ENCODE results near the gene SPRR5. TPM values are rescaled to one million over a fixed set of nuclear protein-coding genes. Genes with fewer than 3 reads are reported as not detected.

Gene SPRR5
- total and polyA plus RNA-seq, 2 experiments from 2014 or later = not detected

DNA sequence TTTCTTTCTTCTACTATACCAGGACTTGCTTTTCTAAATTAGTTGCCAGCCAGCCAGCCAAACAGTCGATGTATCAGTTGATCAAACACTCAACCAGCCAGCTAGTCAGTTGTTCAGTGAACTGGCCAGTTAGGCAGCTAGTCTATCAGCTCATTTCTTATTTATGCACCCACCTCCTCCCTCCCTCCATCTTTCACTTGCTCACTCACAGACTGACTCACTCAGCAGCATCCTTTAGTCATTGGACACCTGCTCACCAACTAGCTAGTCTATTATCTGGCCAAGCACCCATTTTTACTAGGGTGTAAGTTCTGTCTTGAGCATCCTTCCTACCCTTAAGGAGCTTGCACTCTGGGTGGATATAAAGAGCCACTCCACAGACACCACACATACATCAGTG, 17.5 kb downstream of the SPRR5 start:
- DNase-seq (ENCODE audit: low spot score) (no peak), ATAC-seq (no peak)
- Mint-ChIP-seq H3K27me3 (ENCODE audit: insufficient read depth, low read depth, poor library complexity) (no peaks in the 10 kb centered on the region), H3K27ac (no peak overlapping the region), H3K4me3 (no peak overlapping the region), H3K36me3 (ENCODE audit: low read depth) (no peaks in the 10 kb centered on the region), H3K4me1 (no peaks in the 10 kb centered on the region), H3K9me3 (no peaks in the 10 kb centered on the region)
- H3K79me2 ChIP-seq (replicated peaks; ENCODE audit: insufficient read depth) = no peaks in the 10 kb centered on the region
- no peaks in the 10 kb centered on the region for H3K4me1 ChIP-seq (ENCODE audit: insufficient read depth)
- H3K4me2 ChIP-seq = no peak overlapping the region
- H3K4me3 ChIP-seq = no peak overlapping the region
- no peaks in the 10 kb centered on the region for H3F3A ChIP-seq (replicated peaks; ENCODE audit: low read depth)
- TF ChIP-seq, protein P1, sequence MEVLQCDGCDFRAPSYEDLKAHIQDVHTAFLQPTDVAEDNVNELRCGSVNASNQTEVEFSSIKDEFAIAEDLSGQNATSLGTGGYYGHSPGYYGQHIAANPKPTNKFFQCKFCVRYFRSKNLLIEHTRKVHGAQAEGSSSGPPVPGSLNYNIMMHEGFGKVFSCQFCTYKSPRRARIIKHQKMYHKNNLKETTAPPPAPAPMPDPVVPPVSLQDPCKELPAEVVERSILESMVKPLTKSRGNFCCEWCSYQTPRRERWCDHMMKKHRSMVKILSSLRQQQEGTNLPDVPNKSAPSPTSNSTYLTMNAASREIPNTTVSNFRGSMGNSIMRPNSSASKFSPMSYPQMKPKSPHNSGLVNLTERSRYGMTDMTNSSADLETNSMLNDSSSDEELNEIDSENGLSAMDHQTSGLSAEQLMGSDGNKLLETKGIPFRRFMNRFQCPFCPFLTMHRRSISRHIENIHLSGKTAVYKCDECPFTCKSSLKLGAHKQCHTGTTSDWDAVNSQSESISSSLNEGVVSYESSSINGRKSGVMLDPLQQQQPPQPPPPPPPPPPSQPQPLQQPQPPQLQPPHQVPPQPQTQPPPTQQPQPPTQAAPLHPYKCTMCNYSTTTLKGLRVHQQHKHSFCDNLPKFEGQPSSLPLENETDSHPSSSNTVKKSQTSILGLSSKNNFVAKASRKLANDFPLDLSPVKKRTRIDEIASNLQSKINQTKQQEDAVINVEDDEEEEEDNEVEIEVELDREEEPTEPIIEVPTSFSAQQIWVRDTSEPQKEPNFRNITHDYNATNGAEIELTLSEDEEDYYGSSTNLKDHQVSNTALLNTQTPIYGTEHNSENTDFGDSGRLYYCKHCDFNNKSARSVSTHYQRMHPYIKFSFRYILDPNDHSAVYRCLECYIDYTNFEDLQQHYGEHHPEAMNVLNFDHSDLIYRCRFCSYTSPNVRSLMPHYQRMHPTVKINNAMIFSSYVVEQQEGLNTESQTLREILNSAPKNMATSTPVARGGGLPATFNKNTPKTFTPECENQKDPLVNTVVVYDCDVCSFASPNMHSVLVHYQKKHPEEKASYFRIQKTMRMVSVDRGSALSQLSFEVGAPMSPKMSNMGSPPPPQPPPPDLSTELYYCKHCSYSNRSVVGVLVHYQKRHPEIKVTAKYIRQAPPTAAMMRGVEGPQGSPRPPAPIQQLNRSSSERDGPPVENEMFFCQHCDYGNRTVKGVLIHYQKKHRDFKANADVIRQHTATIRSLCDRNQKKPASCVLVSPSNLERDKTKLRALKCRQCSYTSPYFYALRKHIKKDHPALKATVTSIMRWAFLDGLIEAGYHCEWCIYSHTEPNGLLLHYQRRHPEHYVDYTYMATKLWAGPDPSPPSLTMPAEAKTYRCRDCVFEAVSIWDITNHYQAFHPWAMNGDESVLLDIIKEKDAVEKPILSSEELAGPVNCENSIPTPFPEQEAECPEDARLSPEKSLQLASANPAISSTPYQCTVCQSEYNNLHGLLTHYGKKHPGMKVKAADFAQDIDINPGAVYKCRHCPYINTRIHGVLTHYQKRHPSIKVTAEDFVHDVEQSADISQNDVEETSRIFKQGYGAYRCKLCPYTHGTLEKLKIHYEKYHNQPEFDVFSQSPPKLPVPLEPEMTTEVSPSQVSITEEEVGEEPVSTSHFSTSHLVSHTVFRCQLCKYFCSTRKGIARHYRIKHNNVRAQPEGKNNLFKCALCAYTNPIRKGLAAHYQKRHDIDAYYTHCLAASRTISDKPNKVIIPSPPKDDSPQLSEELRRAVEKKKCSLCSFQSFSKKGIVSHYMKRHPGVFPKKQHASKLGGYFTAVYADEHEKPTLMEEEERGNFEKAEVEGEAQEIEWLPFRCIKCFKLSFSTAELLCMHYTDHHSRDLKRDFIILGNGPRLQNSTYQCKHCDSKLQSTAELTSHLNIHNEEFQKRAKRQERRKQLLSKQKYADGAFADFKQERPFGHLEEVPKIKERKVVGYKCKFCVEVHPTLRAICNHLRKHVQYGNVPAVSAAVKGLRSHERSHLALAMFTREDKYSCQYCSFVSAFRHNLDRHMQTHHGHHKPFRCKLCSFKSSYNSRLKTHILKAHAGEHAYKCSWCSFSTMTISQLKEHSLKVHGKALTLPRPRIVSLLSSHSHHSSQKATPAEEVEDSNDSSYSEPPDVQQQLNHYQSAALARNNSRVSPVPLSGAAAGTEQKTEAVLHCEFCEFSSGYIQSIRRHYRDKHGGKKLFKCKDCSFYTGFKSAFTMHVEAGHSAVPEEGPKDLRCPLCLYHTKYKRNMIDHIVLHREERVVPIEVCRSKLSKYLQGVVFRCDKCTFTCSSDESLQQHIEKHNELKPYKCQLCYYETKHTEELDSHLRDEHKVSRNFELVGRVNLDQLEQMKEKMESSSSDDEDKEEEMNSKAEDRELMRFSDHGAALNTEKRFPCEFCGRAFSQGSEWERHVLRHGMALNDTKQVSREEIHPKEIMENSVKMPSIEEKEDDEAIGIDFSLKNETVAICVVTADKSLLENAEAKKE (CRISPR knock-in tag; IDR thresholded peaks at IDR 0.05) = no peak
- no peak overlapping the region for H2AFZ ChIP-seq
- H3K27me3 ChIP-seq (ENCODE audit: insufficient read depth) = no peaks in the 10 kb centered on the region
- no peaks in the 10 kb centered on the region for H4K20me1 ChIP-seq (replicated peaks; ENCODE audit: insufficient read depth)
- peaks cover 15% of the 10 kb centered on the region for H3K9me2 ChIP-seq (ENCODE audit: insufficient read depth)
- no peaks in the 10 kb centered on the region for H3K36me3 ChIP-seq (ENCODE audit: insufficient read depth)
- H3K27ac ChIP-seq (ENCODE audit: low read depth) = no peak overlapping the region

DNA sequence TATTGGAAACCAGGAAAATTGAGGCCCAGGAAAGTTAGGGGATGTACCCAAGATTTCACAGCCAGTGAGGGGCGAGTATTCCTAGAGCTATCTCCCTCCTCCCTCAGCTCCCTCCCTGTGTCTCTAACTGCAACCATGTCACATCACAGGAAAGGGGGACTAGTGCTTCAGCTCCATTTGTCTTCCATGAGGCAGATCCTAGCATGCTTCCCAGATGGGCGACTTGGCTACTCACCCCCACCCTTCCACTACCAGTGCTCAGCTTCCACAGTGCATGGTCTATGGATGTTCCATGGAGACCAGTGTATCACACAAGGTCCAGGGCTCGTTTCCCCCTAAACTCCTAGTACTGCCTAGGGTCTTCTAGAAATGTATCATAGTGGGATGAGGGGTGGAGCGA, 18.8 kb downstream of the SPRR5 start:
- Histone ChIP-seq H3K4me3 (no peak overlapping the region), H3F3A (replicated peaks; ENCODE audit: low read depth) (no peaks in the 10 kb centered on the region), H3K27me3 (ENCODE audit: insufficient read depth) (no peaks in the 10 kb centered on the region), H3K4me2 (no peak overlapping the region), H3K4me1 (ENCODE audit: insufficient read depth) (no peaks in the 10 kb centered on the region), H3K27ac (ENCODE audit: low read depth) (no peak overlapping the region), H3K36me3 (ENCODE audit: insufficient read depth) (no peaks in the 10 kb centered on the region), H3K79me2 (replicated peaks; ENCODE audit: insufficient read depth) (no peaks in the 10 kb centered on the region), H4K20me1 (replicated peaks; ENCODE audit: insufficient read depth) (no peaks in the 10 kb centered on the region), H3K9me2 (ENCODE audit: insufficient read depth) (peaks cover 15% of the 10 kb centered on the region), H2AFZ (no peak overlapping the region)
- Mint-ChIP-seq H3K27ac (no peak overlapping the region), H3K27me3 (ENCODE audit: insufficient read depth, low read depth, poor library complexity) (no peaks in the 10 kb centered on the region), H3K4me3 (no peak overlapping the region), H3K36me3 (ENCODE audit: low read depth) (no peaks in the 10 kb centered on the region), H3K4me1 (no peaks in the 10 kb centered on the region), H3K9me3 (no peaks in the 10 kb centered on the region)
- no peak for DNase-seq (ENCODE audit: low spot score)
- no peak for ATAC-seq
- TF ChIP-seq, protein P2, sequence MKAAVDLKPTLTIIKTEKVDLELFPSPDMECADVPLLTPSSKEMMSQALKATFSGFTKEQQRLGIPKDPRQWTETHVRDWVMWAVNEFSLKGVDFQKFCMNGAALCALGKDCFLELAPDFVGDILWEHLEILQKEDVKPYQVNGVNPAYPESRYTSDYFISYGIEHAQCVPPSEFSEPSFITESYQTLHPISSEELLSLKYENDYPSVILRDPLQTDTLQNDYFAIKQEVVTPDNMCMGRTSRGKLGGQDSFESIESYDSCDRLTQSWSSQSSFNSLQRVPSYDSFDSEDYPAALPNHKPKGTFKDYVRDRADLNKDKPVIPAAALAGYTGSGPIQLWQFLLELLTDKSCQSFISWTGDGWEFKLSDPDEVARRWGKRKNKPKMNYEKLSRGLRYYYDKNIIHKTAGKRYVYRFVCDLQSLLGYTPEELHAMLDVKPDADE (IDR thresholded peaks at IDR 0.05) = no peak
- no peak for TF ChIP-seq EZH2phosphoT487 (IDR thresholded peaks at IDR 0.05; ENCODE audit: unreplicated experiment)
- TF ChIP-seq POLR2AphosphoS5 (IDR thresholded peaks at IDR 0.05; ENCODE audit: low read depth) = no peak
- TF ChIP-seq, protein P3, sequence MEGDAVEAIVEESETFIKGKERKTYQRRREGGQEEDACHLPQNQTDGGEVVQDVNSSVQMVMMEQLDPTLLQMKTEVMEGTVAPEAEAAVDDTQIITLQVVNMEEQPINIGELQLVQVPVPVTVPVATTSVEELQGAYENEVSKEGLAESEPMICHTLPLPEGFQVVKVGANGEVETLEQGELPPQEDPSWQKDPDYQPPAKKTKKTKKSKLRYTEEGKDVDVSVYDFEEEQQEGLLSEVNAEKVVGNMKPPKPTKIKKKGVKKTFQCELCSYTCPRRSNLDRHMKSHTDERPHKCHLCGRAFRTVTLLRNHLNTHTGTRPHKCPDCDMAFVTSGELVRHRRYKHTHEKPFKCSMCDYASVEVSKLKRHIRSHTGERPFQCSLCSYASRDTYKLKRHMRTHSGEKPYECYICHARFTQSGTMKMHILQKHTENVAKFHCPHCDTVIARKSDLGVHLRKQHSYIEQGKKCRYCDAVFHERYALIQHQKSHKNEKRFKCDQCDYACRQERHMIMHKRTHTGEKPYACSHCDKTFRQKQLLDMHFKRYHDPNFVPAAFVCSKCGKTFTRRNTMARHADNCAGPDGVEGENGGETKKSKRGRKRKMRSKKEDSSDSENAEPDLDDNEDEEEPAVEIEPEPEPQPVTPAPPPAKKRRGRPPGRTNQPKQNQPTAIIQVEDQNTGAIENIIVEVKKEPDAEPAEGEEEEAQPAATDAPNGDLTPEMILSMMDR (conservative IDR thresholded peaks at IDR 0.05; ENCODE audit: low read depth in 2 of 2) = no peak

Measured in GM23338 (cell line).